K562 (cell line): Measurements from ENCODE around the gene PHKG1. TPM values are rescaled to one million over a fixed set of nuclear protein-coding genes. Genes with fewer than 3 reads are reported as not detected.

Experiments used
- ADNP ChIP-seq: fragments of 200-800 bp; sonication (Bioruptor generic); IDR thresholded peaks from 2 replicates; pipeline ENCODE4 v1.6.1; 2016; ENCODE audit warnings: missing genetic modification characterization, missing compliant biosample characterization
- BCOR ChIP-seq: fragments of 450-650 bp; IDR thresholded peaks from 2 replicates; pipeline ENCODE4 v1.6.1; 2016
- CBX1 ChIP-seq: sonication (generic); IDR thresholded peaks from 2 replicates; pipeline ENCODE4 v1.6.1; 2016; ENCODE audit warnings: antibody characterized with exemption, low read depth, mild to moderate bottlenecking
- EP300 ChIP-seq: IDR thresholded peaks from 2 replicates; pipeline ENCODE4 v1.6.1; 2012; ENCODE audit warnings: low read length, improper control_type of control experiment
- ESRRB ChIP-seq: fragments of 250-450 bp; sonication (Bioruptor Pico); IDR thresholded peaks from 2 replicates; pipeline ENCODE4 v1.5.0; 2020; ENCODE audit warnings: mild to moderate bottlenecking, moderate library complexity, borderline replicate concordance
- ETV5 ChIP-seq: sonication (generic); formaldehyde crosslinking; IDR thresholded peaks from 2 replicates; pipeline ENCODE4 v1.4.0; 2020; ENCODE audit warnings: low read depth, mild to moderate bottlenecking, missing genetic modification reagents
- MAFF ChIP-seq: IDR thresholded peaks from 2 replicates; pipeline ENCODE4 v1.6.1; 2012; ENCODE audit warnings: low read length, improper control_type of control experiment
- MEIS2 ChIP-seq: fragments of 450-650 bp; IDR thresholded peaks from 2 replicates; pipeline ENCODE4 v1.6.1; 2014; ENCODE audit warnings: mild to moderate bottlenecking; ENCODE audit not compliant: partially characterized antibody
- MTF1 ChIP-seq: fragments of 250-450 bp; sonication (Bioruptor Pico); IDR thresholded peaks from 2 replicates; pipeline ENCODE4 v1.9.0; 2021; ENCODE audit warnings: moderate library complexity, mild to moderate bottlenecking, inconsistent platforms, borderline replicate concordance
- MXI1 ChIP-seq: IDR thresholded peaks from 2 replicates; pipeline ENCODE4 v1.6.1; 2011; ENCODE audit warnings: low read depth, mild to moderate bottlenecking, improper control_type of control experiment, low read length
- NUFIP1 ChIP-seq: fragments of 450-650 bp; IDR thresholded peaks from 2 replicates; pipeline ENCODE4 v1.6.1; 2018; ENCODE audit not compliant: partially characterized antibody
- PTBP1 ChIP-seq: fragments of 200-400 bp; formaldehyde crosslinking; IDR thresholded peaks from 2 replicates; pipeline ENCODE4 v1.6.1; 2017; ENCODE audit warnings: low read depth, low read length
- RNF2 ChIP-seq: sonication (generic); IDR thresholded peaks from 2 replicates; pipeline ENCODE4 v1.6.1; 2016
- SMARCB1 ChIP-seq: IDR thresholded peaks from 2 replicates; pipeline ENCODE4 v1.6.1; 2011; ENCODE audit warnings: improper control_type of control experiment, low read depth; ENCODE audit not compliant: insufficient read length
- SMARCC2 ChIP-seq: fragments of 450-650 bp; IDR thresholded peaks from 2 replicates; pipeline ENCODE4 v1.6.1; 2017; ENCODE audit warnings: antibody characterized with exemption, moderate library complexity, mild to moderate bottlenecking, low read depth
- TEAD4 ChIP-seq, 2 experiments: sonication (generic) in 1 of 2; formaldehyde crosslinking in 1 of 2; IDR thresholded peaks; 2 replicates each; pipeline versions ENCODE4 v1.6.1 to v1.8.0; 2012 to 2022; ENCODE audit warnings: borderline replicate concordance in 1 of 2, inconsistent platforms in 1 of 2, low read length in 1 of 2, mild to moderate bottlenecking in 1 of 2, missing genetic modification reagents in 1 of 2
- ZNF121 ChIP-seq: sonication (generic); formaldehyde crosslinking; conservative IDR thresholded peaks from 2 replicates; pipeline ENCODE4 v1.8.0; 2022; ENCODE audit warnings: missing genetic modification reagents
- ZNF253 ChIP-seq: fragments of 250-450 bp; sonication (Bioruptor Pico); conservative IDR thresholded peaks from 2 replicates; pipeline ENCODE4 v1.6.1; 2021; ENCODE audit warnings: mild to moderate bottlenecking
- ZNF445 ChIP-seq: fragments of 250-450 bp; sonication (Bioruptor Pico); IDR thresholded peaks from 2 replicates; pipeline ENCODE4 v1.4.0; 2020; ENCODE audit warnings: low read depth, mild to moderate bottlenecking, moderate library complexity
- polyA plus RNA-seq, 8 experiments: library from polyadenylated mRNA; depleted of rRNA in 4 of 8; stranded (reverse) in 5 of 8; unstranded in 3 of 8; fragments of >200 nt; fragmentation: Nextera tagmentation in 2 of 8; fragmentation: Illumina TruSeq in 1 of 8; extraction: Ambion mirVana in 2 of 8; extraction: Trizol in 1 of 8; gene quantifications; 2 replicates each; pipeline versions ENCODE4 v1.2.1 to v1.2.3, GENCODE V29; 2011 to 2014; ENCODE audit warnings: inconsistent platforms in 1 of 8, missing spikeins in 1 of 8
- total RNA-seq, 7 experiments: library from RNA; depleted of rRNA in 6 of 7; stranded (reverse); fragments of >200 nt in 6 of 7; fragmentation: Illumina TruSeq in 2 of 7; extraction: Trizol in 2 of 7; gene quantifications; 2 replicates each; pipeline versions ENCODE4 v1.2.1 to v1.2.3, GENCODE V29; 2011 to 2021; ENCODE audit warnings: low replicate concordance in 1 of 7
- TF ChIP-seq, protein P1 (sequence below): fragments of 150-350 bp; IDR thresholded peaks from 2 replicates; pipeline ENCODE4 v1.6.1; 2014; ENCODE audit warnings: low read depth, mild to moderate bottlenecking, low read length, borderline replicate concordance
- TF ChIP-seq, protein P2 (sequence below), 2 experiments: fragments of 450-650 bp in 1 of 2; sonication (generic) in 1 of 2; formaldehyde crosslinking; conservative IDR thresholded peaks; 2 replicates each; pipeline versions ENCODE4 v1.4.0 to v1.8.1; 2020 to 2022; ENCODE audit warnings: mild to moderate bottlenecking in 1 of 2, missing genetic modification reagents in 1 of 2
- TF ChIP-seq, protein P3 (sequence below): fragments of 450-650 bp; IDR thresholded peaks from 2 replicates; pipeline ENCODE4 v1.6.1; 2014; ENCODE audit warnings: low read depth, mild to moderate bottlenecking, moderate library complexity, borderline replicate concordance
- TF ChIP-seq, protein P4 (sequence below): fragments of 250-450 bp; sonication (Bioruptor Pico); IDR thresholded peaks from 2 replicates; pipeline ENCODE4 v1.8.0; 2021; ENCODE audit warnings: moderate library complexity, mild to moderate bottlenecking, inconsistent platforms

Gene PHKG1
- total and polyA plus RNA-seq, 9 of the 15 experiments (the other 6 are each of a cell fraction or from before 2014, with no cell fraction given) = 0.10 to 0.83 (median 0.46) TPM

DNA sequence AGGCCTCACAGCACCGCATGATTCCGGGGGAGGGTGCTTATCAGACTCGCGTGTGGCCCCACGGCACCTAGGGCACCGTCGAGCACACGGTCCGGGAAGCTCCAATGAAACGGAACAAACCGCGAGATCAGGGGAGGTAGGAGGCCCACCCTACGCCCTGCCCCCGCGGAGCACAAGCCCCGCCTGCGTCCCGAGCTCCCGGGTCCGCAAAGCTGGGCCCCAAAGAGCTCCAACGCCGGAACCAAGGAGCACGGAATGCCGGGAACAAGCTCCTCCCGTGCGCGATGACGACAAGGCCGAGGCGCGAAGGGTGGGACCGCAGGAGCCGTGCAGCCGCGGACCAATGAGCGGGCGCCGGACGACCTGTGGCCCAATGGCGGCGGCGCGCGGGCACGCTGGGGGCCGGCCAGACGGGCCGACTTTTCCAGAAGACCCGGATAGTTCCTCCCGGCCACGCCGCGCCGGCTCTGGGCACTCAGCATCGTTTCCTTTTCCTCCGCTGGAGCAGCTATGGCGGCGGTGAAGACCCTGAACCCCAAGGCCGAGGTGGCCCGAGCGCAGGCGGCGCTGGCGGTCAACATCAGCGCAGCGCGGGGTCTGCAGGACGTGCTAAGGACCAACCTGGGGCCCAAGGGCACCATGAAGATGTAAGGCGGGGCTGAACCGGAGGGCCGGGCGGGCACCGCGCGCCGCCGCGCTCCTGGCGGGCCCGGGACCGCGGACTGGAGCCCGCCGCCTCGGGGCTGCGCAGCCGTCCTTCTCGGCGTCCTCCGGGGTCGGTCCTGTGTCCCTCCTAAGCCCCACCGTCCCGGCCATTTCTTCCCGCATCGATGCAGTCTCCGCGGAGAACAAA, 41.2 kb downstream of the PHKG1 start, which contains the start of the genes CCT6A and PSPH (continued):
- TF ChIP-seq, protein P1, sequence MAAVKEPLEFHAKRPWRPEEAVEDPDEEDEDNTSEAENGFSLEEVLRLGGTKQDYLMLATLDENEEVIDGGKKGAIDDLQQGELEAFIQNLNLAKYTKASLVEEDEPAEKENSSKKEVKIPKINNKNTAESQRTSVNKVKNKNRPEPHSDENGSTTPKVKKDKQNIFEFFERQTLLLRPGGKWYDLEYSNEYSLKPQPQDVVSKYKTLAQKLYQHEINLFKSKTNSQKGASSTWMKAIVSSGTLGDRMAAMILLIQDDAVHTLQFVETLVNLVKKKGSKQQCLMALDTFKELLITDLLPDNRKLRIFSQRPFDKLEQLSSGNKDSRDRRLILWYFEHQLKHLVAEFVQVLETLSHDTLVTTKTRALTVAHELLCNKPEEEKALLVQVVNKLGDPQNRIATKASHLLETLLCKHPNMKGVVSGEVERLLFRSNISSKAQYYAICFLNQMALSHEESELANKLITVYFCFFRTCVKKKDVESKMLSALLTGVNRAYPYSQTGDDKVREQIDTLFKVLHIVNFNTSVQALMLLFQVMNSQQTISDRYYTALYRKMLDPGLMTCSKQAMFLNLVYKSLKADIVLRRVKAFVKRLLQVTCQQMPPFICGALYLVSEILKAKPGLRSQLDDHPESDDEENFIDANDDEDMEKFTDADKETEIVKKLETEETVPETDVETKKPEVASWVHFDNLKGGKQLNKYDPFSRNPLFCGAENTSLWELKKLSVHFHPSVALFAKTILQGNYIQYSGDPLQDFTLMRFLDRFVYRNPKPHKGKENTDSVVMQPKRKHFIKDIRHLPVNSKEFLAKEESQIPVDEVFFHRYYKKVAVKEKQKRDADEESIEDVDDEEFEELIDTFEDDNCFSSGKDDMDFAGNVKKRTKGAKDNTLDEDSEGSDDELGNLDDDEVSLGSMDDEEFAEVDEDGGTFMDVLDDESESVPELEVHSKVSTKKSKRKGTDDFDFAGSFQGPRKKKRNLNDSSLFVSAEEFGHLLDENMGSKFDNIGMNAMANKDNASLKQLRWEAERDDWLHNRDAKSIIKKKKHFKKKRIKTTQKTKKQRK = no peak
- TF ChIP-seq ZNF253 (CRISPR knock-in tag) (no peak), MAFF (no peak), CBX1 (no peak; the same call in 1 of the 2 replicates), MEIS2 (no peak), SMARCC2 (no peak), ADNP (no peak), MXI1 (no peak), SMARCB1 (no peak), RNF2 (peak; percentile 71), ZNF445 (no peak), PTBP1 (no peak), ZNF121 (no peak), ESRRB (CRISPR knock-in tag) (no peak), ETV5 (CRISPR knock-in tag) (peak; percentile 86), BCOR (no peak; the same call in 1 of the 2 replicates), MTF1 (no peak), TEAD4 (IDR thresholded peaks at IDR 0.05; ENCODE audit: low read length) (peak; percentile 53), TEAD4 (CRISPR knock-in tag; IDR thresholded peaks at IDR 0.05; ENCODE audit: borderline replicate concordance) (peak; percentile 85), EP300 (peak; percentile 29; the same call in 1 of the 2 replicates), NUFIP1 (no peak)
- TF ChIP-seq, protein P2, sequence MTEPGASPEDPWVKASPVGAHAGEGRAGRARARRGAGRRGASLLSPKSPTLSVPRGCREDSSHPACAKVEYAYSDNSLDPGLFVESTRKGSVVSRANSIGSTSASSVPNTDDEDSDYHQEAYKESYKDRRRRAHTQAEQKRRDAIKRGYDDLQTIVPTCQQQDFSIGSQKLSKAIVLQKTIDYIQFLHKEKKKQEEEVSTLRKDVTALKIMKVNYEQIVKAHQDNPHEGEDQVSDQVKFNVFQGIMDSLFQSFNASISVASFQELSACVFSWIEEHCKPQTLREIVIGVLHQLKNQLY (CRISPR knock-in tag; conservative IDR thresholded peaks at IDR 0.05) = no peak
- TF ChIP-seq, protein P3, sequence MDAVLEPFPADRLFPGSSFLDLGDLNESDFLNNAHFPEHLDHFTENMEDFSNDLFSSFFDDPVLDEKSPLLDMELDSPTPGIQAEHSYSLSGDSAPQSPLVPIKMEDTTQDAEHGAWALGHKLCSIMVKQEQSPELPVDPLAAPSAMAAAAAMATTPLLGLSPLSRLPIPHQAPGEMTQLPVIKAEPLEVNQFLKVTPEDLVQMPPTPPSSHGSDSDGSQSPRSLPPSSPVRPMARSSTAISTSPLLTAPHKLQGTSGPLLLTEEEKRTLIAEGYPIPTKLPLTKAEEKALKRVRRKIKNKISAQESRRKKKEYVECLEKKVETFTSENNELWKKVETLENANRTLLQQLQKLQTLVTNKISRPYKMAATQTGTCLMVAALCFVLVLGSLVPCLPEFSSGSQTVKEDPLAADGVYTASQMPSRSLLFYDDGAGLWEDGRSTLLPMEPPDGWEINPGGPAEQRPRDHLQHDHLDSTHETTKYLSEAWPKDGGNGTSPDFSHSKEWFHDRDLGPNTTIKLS = peak; percentile 64; the same call in 1 of the 2 replicates
- TF ChIP-seq, protein P4, sequence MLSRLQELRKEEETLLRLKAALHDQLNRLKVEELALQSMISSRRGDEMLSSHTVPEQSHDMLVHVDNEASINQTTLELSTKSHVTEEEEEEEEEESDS (CRISPR knock-in tag) = no peak
